Endometrium (tissue), 2 donors: Measurements from ENCODE around the gene PRR23E.

ENCODE experiments used
- FAIRE-seq: peaks from 2 replicates; lab custom pipeline; 2012; peaks lifted over from hg19 to GRCh38; lab: Jason Lieb, UNC
- donor health status: control.
- donor health status: control.

Gene PRR23E, protein sequence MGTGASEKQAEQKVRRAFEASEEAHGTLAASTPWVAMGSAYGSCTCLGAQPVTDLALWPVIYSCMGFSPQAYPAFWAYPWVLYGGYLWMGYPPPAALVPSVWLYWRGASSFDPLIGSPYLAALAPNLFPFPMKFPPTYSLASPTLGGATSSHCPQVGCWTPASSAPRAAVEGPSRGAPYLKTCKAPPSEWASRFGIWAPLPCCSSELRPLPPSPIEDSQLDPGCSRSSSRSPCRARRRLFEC

DNA sequence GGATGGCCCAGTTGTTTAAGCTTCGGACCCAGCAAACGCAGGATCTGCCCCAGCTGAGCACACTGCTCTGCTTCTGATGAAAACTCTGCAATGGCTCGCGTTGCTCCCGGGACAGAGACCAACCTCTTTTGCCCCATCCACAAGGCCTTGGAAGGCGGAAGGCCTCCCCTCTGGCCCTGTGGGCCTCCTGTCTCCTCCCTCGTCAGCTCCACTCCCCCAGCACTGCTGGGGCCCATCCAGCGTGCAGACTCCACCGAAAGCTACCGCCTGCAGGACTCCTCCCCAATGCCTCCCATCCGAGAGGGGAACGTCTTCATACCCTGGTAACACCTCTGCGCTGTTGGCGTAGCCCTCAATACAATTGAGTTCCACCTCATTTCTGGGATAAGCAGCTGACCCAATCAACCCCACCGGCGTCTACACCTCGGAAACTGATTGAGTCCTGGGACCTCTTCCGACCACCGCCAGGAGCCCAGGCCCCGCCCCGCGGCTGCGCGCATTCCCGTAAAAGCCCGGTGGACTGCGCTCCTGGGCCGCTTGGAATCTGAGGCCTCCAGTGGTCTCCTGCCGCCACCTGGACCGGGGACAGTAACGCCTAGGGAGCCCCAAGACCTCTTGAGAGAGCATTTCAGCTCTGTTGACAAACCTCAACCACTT is at the start of gene PRR23E:
Gene PRR23E, plus strand, starts transcription at position 556 of the 657 bp plus-strand sequence. CDS start 3,555 bp downstream, outside the sequence.
- FAIRE-seq: no peak

- no peak for FAIRE-seq
These were observed 49.8 kb upstream of the PRR23E start for GRCh38 chr3:127143172-127143571.

DNA sequence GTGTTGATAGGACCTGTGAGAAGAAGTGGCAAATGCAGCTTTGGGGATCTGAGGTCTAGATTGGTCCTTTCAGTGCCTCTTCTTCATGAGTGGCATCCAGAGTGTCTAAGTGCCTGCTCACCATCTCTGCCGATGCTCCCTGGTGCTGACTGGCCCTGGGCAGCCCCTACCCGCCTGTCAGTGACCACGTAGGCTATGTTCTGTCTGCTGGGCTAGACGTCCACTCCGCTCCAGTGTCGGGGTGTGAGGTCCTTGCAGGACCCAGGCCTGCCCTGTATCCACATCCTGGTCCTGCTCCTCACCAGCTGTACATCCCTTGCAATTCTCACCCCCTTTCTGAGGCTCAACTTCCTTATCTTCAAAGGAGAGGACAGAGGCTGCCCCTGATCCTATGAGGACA is 48.3 kb upstream of the PRR23E start:
- no peak for FAIRE-seq

- FAIRE-seq: no peak
These were observed 47.7 kb upstream of the PRR23E start for GRCh38 chr3:127145266-127145665.

GRCh38 chr3:127147291-127147885 is 45.5 kb upstream of the PRR23E start:
- no peak for FAIRE-seq

DNA sequence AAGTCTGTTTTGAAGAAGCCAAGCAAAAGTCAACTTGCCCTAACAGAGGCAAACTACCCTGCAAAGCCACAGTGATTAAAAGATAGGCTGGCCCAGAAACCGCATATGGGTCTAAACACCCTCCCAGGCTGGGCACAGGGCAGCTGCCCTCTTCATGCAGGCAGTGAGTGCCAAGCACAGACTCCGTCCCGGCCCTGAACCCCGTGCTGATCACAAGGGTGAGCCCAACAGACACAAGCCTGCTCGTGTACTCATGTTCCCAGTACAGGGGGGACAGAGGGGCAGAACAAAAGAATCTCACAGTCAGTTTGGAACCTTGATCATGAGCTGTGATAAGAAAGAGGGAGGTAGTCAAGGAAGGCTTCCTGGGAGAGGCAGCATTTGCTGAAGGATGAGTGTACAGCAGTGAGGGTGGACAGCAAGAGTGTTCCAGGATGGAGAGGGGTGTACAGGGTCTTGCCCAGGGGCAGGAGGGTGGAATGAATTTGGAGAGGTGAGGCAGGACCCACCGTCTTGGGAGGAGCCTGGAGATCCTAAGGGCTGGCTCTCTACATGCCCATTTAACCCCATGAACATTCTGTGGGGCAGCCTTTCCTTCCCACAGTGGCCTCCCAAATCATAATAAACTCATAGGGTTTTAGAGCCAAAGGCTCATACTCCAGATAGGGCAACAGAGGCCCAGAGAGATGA is 43.2 kb upstream of the PRR23E start:
- no peak for FAIRE-seq

DNA sequence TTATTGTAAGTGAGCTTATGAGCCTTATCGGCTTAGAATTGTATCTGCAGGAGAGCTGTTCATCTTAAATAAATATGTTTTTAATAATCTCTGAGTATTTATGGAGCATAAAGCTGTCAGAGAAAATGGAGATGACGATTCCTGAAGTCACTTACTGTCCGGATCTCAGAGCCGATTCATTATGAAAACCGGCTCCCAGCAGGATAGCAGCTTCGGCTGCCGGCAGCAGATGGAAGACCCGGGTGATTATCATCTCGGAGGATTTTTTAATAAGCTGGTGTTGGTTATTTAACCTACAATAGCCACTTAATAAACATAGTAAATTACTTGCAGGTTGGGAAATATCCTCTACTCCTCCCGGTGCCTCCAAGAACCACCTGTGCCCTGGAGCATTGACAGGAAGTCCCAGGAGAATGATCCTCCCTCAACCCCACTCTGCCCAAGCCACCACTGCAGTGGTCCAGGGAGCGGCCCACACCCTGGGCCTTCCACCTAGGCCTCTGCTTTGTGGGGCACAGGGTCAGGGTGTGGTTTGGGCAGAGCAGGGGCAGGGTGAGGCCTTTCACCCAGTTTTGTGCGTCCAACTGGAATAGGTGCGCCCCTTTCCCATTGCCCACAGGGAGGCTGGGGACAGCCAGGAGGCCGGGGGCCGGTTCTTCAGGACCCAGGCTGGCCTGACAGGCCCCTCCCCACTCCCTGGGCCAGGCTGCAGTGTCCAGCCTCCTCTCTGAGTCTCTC is 42.2 kb upstream of the PRR23E start:
- FAIRE-seq: no peak

DNA sequence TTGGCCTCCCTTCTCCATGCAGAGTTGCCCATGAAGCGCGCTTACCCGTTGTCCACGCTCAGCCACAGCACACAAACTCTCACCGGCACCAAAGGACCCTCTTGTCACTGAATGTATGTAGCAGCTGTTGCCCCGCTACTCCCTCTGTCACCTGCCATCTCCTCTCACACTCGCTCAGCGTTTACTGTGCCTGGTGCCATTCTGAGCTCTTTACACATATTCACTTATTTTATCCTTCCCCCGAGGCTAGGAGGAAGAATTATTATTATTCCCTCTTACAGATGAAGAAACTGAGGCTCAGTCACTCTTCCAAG is 41.7 kb upstream of the PRR23E start:
- no peak for FAIRE-seq

DNA sequence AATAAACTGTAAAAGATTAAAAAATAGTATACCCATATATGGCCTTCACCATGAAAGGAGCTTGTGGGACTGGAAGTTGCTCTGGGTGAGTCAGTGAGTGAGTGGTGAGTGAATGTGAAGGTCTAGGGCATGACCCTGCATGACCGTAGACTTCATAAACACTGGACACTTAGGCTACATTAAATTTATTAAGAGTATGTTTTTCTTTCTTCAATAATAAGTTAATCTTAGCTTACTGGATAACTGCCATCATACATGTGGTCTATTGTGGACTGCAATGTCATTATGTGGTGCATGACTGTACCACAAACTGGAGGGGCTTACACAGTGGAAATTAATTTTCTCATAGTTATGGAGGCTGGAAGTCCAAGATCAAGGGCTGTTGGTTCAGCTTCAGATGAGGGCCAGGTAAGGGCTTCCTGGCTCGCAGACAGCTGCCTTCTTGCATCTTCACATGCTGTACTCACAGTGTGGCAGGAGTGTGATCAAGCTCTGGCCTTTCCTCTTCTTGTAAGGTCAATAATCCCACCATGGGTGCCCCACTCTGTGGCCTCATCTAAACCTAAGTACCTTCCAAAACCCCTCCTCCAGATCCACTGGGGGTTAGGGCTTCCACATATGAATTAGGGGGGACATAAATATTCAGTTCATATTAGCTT is 40.8 kb upstream of the PRR23E start:
- FAIRE-seq: no peak

- FAIRE-seq: no peak
These were observed 40.0 kb upstream of the PRR23E start for GRCh38 chr3:127152684-127153505.

- no peak for FAIRE-seq
These were observed 39.5 kb upstream of the PRR23E start for GRCh38 chr3:127153506-127153815.

- FAIRE-seq: no peak
These were observed 36.4 kb upstream of the PRR23E start for GRCh38 chr3:127156338-127157050.

DNA sequence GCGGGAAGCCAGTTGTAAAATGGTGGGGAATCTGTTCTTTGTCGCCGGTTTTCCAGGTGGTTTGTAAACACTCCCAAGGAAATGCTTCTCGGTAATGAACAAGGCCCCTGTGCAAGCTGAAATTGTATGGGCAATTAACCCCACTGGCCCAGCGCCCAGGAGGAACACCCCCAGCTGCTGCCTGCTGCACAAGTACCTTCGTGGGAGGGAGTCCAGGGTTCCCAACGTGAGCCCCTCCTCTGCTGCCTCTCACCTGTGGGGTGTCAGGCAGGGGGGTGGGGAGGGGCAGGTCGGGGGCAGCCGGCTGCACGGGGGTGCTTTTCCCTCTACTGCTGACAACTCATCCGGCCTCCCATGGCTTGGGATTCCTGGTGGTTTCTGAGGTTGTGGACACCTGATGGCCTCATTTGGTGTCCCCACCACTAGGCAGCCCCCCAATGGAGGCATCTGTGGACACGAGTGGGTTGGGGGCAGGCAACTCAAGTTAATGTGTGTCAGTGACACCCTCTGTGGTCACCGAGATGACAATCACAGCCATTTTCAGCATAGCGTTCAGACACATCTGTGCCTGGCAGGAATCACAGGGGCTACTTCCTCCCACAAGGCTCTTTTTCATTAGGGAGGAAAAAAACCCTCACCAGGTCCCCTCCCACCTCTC is 35.6 kb upstream of the PRR23E start:
- FAIRE-seq: no peak

- no peak for FAIRE-seq
These were observed 34.2 kb upstream of the PRR23E start for GRCh38 chr3:127158614-127159229.

- FAIRE-seq: no peak
These were observed 33.4 kb upstream of the PRR23E start for GRCh38 chr3:127159543-127159942.

- no peak for FAIRE-seq
These were observed 31.7 kb upstream of the PRR23E start for GRCh38 chr3:127161236-127161635.

DNA sequence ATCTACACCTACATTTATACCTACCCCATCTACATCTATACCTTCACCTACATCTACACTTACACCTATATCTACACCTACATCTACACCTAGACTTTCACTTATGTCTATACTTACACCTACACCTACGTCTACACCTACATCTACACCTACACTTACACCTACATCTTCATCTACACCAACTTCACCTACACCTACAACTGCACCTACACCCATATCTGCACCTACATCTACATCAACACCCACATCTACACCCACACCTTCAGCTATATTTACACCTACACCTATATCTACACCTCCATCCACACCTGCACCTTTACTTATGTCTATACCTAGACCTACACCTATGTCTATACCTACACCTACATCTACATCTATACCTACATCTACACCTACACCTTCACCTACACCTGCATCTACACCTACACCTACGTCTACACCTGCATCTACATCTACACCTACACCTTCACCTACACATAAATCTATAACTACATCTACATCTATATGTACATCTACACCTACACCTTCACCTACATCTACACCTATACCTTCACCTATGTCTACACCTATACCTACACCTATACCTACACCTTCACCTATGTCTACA is 30.9 kb upstream of the PRR23E start:
- FAIRE-seq: no peak

DNA sequence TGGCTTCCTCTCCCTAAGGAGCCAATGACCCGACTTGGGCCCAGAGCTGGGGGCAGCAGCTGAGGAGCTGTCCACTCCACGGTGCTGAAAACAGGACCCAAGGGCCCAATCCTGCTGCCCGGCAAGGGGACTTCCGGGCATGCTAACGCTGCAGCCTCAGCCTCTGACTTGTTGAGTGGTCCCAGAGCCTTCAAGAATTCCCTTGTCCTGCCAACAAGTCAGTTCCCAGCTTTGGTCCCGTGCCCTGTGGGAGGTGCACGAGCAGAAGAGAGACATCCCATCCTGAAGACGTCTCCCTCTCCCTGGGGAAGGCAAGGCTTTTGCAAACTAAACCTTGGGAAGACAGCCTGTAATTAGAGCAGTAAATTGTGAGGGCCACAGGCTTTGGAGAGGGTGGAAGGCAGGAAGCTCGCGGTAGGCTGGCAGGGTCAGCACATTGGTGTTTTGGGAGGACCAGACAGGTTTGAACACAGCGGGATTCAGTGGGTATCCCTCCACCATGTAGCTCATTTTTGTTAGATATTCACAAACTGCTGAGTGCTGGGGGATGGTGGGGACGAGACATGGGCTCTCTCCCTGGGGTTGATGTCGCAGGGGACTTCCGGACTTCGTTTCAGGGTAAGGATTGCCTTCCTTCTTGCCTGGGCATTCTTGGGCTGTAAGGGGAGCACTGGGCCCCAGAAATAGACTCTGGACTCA is 29.8 kb upstream of the PRR23E start:
- FAIRE-seq: no peak

DNA sequence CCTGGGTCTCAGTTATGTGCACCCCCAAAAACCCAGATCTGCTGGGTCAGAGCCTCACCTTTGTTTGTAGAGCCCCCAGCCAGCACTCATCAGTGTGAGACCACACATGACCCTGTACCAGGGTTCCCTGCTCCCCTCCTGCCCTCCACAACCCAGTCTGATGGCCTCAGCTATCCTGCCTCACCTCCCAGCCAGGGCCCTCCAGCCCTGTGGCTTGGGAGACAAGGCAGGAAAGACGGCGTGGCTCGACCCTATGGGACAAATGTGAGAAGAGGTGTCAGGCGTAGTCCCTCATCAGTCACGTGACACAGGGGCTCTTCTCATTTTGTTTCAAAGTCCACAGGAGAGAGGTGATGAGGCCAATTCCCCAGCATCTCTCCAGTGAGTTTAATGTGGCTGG is 28.3 kb upstream of the PRR23E start:
- no peak for FAIRE-seq
